ENCODE measurements around the gene TPSD1.
"Not testable (repeated sequence)": the region's sequence is repeated elsewhere in the genome, so short reads cannot be mapped to it uniquely, and the experiment has no call there.

TPSD1 gene

DNA sequence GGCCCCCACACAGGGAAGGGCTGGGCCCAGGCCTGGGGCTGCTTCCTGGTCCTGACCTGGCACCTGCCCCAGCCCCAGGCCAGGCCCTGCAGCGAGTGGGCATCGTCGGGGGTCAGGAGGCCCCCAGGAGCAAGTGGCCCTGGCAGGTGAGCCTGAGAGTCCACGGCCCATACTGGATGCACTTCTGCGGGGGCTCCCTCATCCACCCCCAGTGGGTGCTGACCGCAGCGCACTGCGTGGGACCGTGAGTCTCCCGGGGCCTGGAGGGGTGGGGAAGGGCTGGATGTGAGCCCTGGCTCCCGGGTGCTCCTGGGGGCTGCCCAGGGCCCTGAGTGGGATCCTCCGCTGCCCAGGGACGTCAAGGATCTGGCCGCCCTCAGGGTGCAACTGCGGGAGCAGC, 14.8 kb upstream of the TPSD1 start:
- not testable (repeated sequence) for DNase-seq (ENCODE audit: low spot score)

- not testable (repeated sequence) for DNase-seq (ENCODE audit: low spot score)
These were observed 12.5 kb upstream of the TPSD1 start for GRCh38 chr16:1243363-1243762.

GRCh38 chr16:1243907-1244850, 11.7 kb upstream of the TPSD1 start:
- DNase-seq (ENCODE audit: low spot score) = not testable (repeated sequence)

- DNase-seq (ENCODE audit: low spot score) = no peak
These were observed 11.0 kb upstream of the TPSD1 start for GRCh38 chr16:1244881-1245280.

GRCh38 chr16:1245452-1246020, 10.3 kb upstream of the TPSD1 start:
- DNase-seq (ENCODE audit: low spot score) = peak; percentile 1

DNA sequence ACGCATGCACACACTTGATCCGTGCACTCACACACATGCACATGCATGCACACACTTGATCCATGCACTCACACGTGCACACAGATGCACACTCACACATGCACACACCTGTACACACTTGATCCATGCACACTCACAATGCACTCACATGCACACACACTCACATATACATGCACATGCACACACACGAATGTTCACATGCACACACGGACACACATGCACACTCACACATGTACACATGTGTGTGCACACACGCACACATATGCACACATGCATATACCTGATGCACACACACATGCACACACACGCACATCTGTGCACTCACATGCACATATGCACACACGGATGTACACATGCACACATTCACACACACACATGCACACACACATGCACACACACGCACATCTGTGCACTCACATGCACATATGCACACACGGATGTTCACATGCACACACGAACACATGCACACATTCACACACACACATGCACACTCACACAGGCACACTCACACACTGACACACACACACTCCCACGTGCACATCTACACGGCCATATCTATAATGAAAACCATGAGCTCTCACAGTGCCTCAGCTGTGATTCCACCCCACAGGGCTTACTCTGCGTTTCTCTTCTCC, 7.8 kb upstream of the TPSD1 start:
- not testable (repeated sequence) for DNase-seq (ENCODE audit: low spot score)

- not testable (repeated sequence) for DNase-seq (ENCODE audit: low spot score)
These were observed 6.7 kb upstream of the TPSD1 start for GRCh38 chr16:1249031-1249755.

GRCh38 chr16:1253701-1254364, 2.0 kb upstream of the TPSD1 start:
- not testable (repeated sequence) for DNase-seq (ENCODE audit: low spot score)

GRCh38 chr16:1254821-1255220, 1.0 kb upstream of the TPSD1 start:
- not testable (repeated sequence) for DNase-seq (ENCODE audit: low spot score)

DNA sequence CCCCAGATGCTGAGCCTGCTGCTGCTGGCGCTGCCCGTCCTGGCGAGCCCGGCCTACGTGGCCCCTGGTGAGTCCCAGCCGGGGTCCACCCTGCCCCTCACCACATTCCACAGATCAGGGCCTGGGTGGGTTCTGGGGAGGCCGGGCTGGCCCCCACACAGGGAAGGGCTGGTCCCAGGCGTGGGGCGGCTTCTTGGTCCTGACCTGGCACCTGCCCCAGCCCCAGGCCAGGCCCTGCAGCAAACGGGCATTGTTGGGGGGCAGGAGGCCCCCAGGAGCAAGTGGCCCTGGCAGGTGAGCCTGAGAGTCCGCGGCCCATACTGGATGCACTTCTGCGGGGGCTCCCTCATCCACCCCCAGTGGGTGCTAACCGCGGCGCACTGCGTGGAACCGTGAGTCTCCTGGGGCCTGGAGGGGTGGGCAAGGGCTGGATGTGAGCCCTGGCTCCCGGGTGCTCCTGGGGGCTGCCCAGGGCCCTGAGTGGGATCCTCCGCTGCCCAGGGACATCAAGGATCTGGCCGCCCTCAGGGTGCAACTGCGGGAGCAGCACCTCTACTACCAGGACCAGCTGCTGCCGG, 516 bp downstream of the TPSD1 start:
- not testable (repeated sequence) for DNase-seq (ENCODE audit: low spot score)

DNA sequence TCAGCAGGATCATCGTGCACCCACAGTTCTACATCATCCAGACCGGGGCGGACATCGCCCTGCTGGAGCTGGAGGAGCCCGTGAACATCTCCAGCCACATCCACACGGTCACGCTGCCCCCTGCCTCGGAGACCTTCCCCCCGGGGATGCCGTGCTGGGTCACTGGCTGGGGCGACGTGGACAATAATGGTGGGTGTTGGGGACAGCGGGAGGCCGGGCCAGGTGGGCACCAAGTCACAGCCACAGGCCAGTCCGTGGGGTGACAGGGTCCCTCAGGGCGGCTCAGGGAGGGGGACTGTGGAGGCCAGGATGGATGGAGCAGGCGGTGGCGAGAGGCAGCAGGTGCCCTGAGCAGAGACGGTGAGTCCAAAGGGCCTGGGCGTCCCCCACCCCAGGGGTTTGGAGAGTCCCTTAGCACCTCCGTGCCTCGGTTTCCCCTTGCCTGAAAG, 1.0 kb downstream of the TPSD1 start:
- DNase-seq (ENCODE audit: low spot score) = no peak

DNA sequence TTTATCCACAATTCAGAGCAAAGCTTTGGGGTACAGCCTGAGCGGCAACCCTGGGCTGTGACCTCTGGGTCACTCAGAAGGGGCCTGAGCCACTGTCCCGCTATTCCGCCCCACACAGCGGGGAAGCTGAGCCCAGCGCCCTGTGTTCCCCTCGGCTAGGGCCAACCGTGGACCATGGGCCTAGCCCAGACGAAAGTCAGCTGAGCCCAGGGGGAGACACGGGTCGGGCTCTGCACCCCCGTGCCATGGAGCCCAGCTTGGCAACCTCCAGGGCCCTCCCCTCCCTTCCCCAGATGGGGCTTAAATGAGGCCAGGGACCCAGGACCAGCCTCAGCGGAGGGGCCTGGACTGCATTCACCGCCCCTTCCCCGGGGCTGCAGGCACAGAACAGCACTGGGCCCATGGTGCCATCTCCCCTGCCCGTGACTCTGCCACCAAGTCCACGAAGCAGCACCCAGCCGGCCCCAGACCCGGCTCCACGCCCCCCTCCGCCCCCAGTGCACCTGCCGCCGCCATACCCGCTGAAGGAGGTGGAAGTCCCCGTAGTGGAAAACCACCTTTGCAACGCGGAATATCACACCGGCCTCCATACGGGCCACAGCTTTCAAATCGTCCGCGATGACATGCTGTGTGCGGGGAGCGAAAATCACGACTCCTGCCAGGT, 1.8 kb downstream of the TPSD1 start:
- no peak for DNase-seq (ENCODE audit: low spot score)

DNA sequence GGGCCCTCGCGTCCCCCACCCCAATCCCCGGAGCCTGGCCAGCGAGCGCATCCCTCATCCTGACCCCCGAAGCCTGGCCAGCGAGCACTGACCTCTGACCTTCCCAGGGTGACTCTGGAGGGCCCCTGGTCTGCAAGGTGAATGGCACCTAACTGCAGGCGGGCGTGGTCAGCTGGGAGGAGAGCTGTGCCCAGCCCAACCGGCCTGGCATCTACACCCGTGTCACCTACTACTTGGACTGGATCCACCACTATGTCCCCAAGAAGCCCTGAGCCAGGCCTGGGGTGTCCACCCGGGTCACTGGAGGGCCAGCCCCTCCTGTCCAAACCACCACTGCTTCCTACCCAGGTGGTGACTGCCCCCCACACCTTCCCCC, 2.3 kb downstream of the TPSD1 start:
- no peak for DNase-seq (ENCODE audit: low spot score)

GRCh38 chr16:1258906-1259759, 3.3 kb downstream of the TPSD1 start:
- DNase-seq (ENCODE audit: low spot score) = no peak

GRCh38 chr16:1259760-1260068, 3.8 kb downstream of the TPSD1 start:
- DNase-seq (ENCODE audit: low spot score) = no peak

DNA sequence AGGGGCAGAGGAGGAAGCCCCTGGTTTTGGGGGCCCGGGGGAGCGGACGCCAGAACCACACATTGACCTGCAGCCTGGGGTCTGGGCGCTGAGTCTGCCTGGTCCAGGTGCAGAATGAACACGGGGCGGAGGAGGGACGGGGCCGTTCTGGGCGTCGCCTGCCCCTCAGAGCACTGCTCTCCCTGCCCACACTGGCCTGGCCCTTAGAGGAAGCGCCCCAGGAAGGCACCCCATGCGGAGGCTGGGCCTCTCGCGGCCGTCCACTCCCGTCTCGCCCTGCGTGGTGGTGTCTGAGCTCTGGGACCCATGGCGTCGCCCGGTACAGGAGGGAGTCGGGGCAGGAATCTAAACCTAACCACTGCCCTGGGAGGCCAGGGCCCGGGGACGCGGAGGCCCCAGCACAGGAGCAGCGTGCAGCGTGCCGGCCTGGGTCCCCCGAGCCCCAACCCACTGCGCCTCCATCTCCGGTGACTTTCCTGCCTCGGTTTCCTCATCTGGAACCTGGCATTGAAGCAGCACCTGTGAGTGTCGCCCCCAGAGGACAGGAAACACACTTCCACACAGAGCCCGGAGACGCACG, 4.3 kb downstream of the TPSD1 start:
- no peak for DNase-seq (ENCODE audit: low spot score)

DNA sequence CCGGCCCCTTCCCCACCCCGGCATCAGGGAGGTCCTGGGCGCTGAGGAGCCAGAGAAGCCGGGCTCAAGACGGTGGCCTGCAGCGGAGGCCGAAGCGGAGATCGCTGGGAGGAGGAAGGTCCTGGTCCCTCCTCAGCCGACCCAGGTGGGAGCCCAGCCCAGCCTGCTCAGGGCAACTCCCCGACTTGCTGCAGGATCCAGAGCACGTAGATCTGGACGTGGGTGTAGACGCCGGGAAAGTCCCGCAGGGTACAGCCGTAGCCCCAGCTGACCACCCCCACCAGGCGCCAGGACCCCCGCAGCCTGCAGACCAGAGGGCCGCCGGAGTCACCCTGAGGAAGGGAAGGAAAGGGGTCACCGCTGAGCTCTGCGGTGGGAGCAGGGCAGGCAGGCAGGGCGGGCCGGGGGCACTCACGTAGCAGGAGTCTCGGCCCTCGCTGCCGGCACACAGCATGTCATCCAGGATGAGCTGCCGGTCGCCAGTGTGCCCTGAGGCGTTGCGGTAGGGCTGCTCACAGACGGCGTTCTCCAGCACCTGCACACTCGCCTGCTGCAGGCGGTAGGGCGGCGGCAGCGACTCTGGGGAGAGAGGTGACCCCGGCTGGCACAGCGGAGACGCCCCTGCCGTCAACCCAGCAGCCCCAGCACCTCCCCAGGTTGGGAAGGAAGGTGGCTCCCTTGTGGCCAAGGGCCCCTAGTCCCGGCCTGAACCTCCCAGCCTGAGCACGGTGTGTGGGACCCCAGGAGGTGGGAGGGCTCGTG, 5.4 kb downstream of the TPSD1 start:
- DNase-seq (ENCODE audit: low spot score) = no peak

DNA sequence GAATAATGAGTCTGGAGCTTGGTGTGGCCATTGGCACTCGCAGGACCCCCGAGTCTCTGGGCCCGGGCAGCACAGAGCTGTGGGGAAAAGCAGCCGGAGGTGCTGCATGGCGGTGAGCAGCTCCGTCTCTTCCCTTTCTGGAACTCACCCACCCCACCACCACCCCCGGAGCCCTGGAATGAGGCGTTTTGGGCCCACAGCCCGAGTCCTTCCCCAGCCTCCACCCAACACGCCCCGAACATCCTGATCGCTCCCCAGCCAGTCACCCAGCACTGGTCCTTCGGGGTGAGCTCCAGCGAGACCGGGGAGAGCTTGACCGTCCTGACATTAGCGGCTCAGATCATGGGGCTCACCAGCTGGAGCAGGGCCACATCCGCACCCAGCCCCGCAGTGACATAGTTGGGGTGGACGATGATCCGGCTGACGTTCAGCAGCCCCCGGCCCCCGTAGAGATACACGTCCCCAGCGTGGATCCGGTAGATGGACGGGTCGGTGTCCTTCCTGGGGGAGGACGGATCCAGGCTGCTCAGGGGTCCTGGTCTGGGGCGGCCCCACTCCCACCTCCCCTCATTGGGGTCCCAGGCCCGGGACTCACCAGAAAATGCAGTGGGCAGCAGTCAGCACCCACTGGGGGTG, 6.5 kb downstream of the TPSD1 start:
- no peak for DNase-seq (ENCODE audit: low spot score)
